NOMO-1 treated with dmso at 0.1 percent for 144 hours (cell line): ENCODE results near the gene MEF2D.

Experiments
- DNase-seq: peaks from one replicate; lab custom pipeline; 2025; ENCODE audit not compliant: unreplicated experiment; lab: John Stamatoyannopoulos, UW

Gene MEF2D

GRCh38 chr1:156489166-156489934 lies 11.2 kb downstream of the MEF2D start:
- DNase-seq, result peak; percentile 65

- DNase-seq, result no peak
These were observed 11.9 kb downstream of the MEF2D start for GRCh38 chr1:156488566-156489165.

GRCh38 chr1:156487862-156488261 lies 12.7 kb downstream of the MEF2D start:
- DNase-seq, result no peak

GRCh38 chr1:156486421-156487344 lies 13.9 kb downstream of the MEF2D start:
- DNase-seq, result no peak

- DNase-seq, result no peak
These were observed 14.6 kb downstream of the MEF2D start for GRCh38 chr1:156485984-156486383.

- no peak for DNase-seq
These were observed 16.0 kb downstream of the MEF2D start for GRCh38 chr1:156484480-156485058.

GRCh38 chr1:156483397-156483796 lies 17.2 kb downstream of the MEF2D start:
- DNase-seq, result no peak

GRCh38 chr1:156482276-156482675 lies 18.3 kb downstream of the MEF2D start:
- no peak for DNase-seq

GRCh38 chr1:156481527-156481926 lies 19.0 kb downstream of the MEF2D start:
- no peak for DNase-seq

- DNase-seq, result peak; percentile 46
These were observed 20.0 kb downstream of the MEF2D start for GRCh38 chr1:156480411-156481192.

GRCh38 chr1:156480016-156480370 lies 20.6 kb downstream of the MEF2D start:
- peak; percentile 81 for DNase-seq

- no peak for DNase-seq
These were observed 21.2 kb downstream of the MEF2D start for GRCh38 chr1:156479093-156480015.

- DNase-seq, result no peak
These were observed 22.3 kb downstream of the MEF2D start for GRCh38 chr1:156478250-156478627.

GRCh38 chr1:156477526-156478249 lies 22.9 kb downstream of the MEF2D start:
- no peak for DNase-seq

GRCh38 chr1:156476501-156477298 lies 23.9 kb downstream of the MEF2D start:
- DNase-seq, result no peak

- DNase-seq, result no peak
These were observed 24.7 kb downstream of the MEF2D start for GRCh38 chr1:156475568-156476500.

GRCh38 chr1:156474966-156475365 lies 25.6 kb downstream of the MEF2D start:
- no peak for DNase-seq
